ENCODE results near the gene TIMM9.
"Not testable (repeated sequence)": the region's sequence is repeated elsewhere in the genome, so short reads cannot be mapped to it uniquely, and the experiment has no call there.

Gene TIMM9

GRCh38 chr14:58397156-58397555 lies 30.2 kb downstream of the TIMM9 start:
- DNase-seq, result no peak

- peak; percentile 80 for DNase-seq
Measured at GRCh38 chr14:58395812-58396788, 31.2 kb downstream of the TIMM9 start, which contains the start of gene TOMM20L. TSS of gene TOMM20L (plus strand) at chr14:58395930. CDS start at chr14:58395958, 28 bp downstream.

GRCh38 chr14:58395562-58395811 lies 31.8 kb downstream of the TIMM9 start:
- DNase-seq, result no peak

- DNase-seq, result no peak
Measured at GRCh38 chr14:58390830-58391229, 36.5 kb downstream of the TIMM9 start.

- no peak for DNase-seq
Measured at GRCh38 chr14:58376791-58377190, 50.5 kb downstream of the TIMM9 start.

GRCh38 chr14:58368956-58369355 lies 58.4 kb downstream of the TIMM9 start:
- no peak for DNase-seq

- no peak for DNase-seq
Measured at GRCh38 chr14:58367296-58367695, 60.0 kb downstream of the TIMM9 start.

GRCh38 chr14:58364316-58364715 lies 63.0 kb downstream of the TIMM9 start:
- DNase-seq, result no peak

- DNase-seq, result no peak
Measured at GRCh38 chr14:58362798-58363412, 64.4 kb downstream of the TIMM9 start.

- not testable (repeated sequence) for DNase-seq
Measured at GRCh38 chr14:58362272-58362671, 65.1 kb downstream of the TIMM9 start.
